ENCODE results near the gene NPTN.

The NPTN gene

DNA sequence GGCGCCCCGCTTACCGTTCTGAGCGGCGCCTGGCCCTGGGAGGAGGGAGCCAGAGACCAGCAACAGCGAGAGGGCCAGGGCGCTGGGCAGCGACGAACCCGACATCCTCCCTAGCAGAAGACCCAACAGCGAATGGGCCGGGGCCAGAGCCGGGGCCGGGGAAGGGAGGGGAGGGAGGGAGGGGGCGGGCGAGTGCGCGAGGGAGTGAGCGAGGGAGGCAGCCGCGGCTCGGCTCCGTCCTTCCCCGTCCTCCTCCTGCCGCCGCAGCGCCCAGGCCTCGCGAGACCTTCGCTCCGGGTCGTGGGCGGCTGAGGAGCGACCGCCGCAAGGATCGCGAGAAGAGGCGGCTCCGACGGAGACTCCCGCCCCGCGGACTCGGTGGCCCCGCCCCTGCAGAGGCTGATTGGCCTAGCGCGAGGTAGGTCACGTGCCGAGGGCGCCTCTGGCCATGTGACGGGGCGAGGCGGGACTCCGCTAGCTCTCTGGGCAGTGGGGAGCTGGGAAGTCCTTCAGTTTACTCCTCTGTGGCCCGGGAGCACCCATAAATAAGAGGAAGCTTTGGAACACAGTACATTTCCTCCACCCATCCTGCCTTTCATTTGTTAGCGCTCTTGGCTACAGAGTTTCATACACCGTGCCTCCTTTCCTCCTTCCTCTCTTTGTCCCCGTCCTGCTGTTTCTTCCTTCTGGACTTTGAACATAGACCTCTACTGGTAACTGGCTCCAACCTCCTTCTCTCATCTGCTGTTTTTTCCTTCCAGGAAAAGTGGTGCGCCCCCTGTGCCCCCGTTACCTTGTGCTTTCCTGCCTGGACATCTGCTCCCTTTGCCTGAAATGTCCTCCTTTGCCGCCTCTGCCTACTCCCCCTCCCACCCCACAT, at the start of gene NPTN:
NPTN (minus strand) TSS at position 279 of the 880 bp plus-strand sequence; CDS start at position 105, 174 bp downstream.
- Mint-ChIP-seq H3K4me1 (peaks cover 44% of the 10 kb centered on the region), H3K27me3 (no peaks in the 10 kb centered on the region)

DNA sequence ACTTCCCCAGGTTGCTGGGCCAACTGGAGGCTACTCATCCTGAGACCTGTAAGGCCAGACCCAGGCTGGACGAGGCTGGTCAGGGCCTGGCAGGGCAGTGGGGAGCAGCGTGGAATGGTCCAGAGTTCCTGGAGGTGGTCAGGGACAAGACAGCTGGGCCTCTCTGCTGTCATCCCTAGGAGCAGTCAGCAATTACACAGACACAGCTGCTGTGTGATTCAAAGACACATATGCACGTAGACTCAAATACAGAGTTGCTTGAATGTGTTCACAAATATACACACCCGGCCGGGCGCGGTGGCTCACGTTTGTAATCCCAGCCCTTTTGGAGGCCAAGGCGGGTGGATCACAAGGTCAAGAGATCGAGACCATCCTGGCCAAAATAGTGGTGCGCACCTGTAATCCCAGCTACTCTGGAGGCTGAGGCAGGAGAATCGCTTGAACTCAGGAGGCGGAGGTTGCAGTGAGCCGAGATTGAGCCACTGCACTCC, 49.5 kb upstream of the NPTN start:
- no peak for ATAC-seq (ENCODE audit: low read depth)
- Mint-ChIP-seq H3K4me3 (no peak overlapping the region), H3K27ac (no peak overlapping the region), H3K36me3 (no peaks in the 10 kb centered on the region), H3K27me3 (peaks cover 26% of the 10 kb centered on the region), H3K4me1 (peaks cover 6% of the 10 kb centered on the region), H3K9me3 (no peaks in the 10 kb centered on the region)
- no peak for DNase-seq (ENCODE audit: low spot score in 2 of 2)

More for the DNA sequence above, at the start of gene NPTN:
- H3K9me3 Mint-ChIP-seq, result peaks cover 8% of the 10 kb centered on the region
- peak within 1 kb of the TSS; percentile 82 for H3K4me3 Mint-ChIP-seq
- H3K36me3 Mint-ChIP-seq, result no peaks in the 10 kb centered on the region
- peak within 1 kb of the TSS; percentile 84 for H3K27ac Mint-ChIP-seq
- DNase-seq (ENCODE audit: low spot score in 2 of 2), result peak; percentile 94 to 96
- ATAC-seq (ENCODE audit: low read depth), result peak; percentile 90

- Mint-ChIP-seq H3K27me3 (peaks cover 25% of the 10 kb centered on the region), H3K27ac (no peak overlapping the region), H3K9me3 (no peaks in the 10 kb centered on the region), H3K36me3 (no peaks in the 10 kb centered on the region), H3K4me1 (peaks cover 6% of the 10 kb centered on the region), H3K4me3 (no peak overlapping the region)
- ATAC-seq (ENCODE audit: low read depth) (no peak), DNase-seq (ENCODE audit: low spot score in 2 of 2) (no peak)
Measured at GRCh38 chr15:73681856-73682599, 48.8 kb upstream of the NPTN start.

DNA sequence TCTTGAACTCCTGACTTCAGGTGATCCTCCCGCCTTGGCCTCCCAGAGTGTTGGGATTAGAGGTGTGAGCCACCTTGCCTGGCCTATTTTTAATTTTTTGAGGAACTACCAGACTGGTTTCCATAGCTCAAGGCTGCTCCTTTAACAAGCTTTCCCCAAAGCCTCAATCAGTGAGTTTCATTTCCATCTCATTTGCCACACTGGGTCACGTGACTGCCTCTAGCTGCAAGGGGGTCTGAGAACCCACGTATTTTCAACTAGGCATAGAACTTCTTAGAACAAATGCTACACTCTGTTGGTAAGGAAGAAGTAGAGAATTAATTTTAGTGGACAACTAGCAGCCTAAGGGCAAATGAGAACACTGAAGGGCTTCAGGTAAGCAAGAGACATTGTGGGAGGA, 47.9 kb upstream of the NPTN start:
- no peak overlapping the region for H3K27ac Mint-ChIP-seq
- no peak overlapping the region for H3K4me3 Mint-ChIP-seq

GRCh38 chr15:73680549-73680948, 47.4 kb upstream of the NPTN start:
- Mint-ChIP-seq H3K36me3 (no peaks in the 10 kb centered on the region), H3K27ac (no peak overlapping the region), H3K27me3 (peaks cover 15% of the 10 kb centered on the region), H3K9me3 (no peaks in the 10 kb centered on the region), H3K4me1 (peaks cover 6% of the 10 kb centered on the region), H3K4me3 (no peak overlapping the region)
- no peak for DNase-seq (ENCODE audit: low spot score in 2 of 2)
- ATAC-seq (ENCODE audit: low read depth), result no peak

More for the DNA sequence above, 47.9 kb upstream of the NPTN start:
- no peak for DNase-seq (ENCODE audit: low spot score in 2 of 2)
- Mint-ChIP-seq H3K27me3 (peaks cover 19% of the 10 kb centered on the region), H3K4me1 (peaks cover 6% of the 10 kb centered on the region), H3K9me3 (no peaks in the 10 kb centered on the region), H3K36me3 (no peaks in the 10 kb centered on the region)
- no peak for ATAC-seq (ENCODE audit: low read depth)

GRCh38 chr15:73679964-73680363, 46.8 kb upstream of the NPTN start:
- Mint-ChIP-seq H3K36me3 (no peaks in the 10 kb centered on the region), H3K4me3 (no peak overlapping the region), H3K27me3 (peaks cover 14% of the 10 kb centered on the region), H3K9me3 (no peaks in the 10 kb centered on the region), H3K27ac (no peak overlapping the region), H3K4me1 (peaks cover 4% of the 10 kb centered on the region)
- no peak for DNase-seq (ENCODE audit: low spot score in 2 of 2)
- no peak for ATAC-seq (ENCODE audit: low read depth)

DNA sequence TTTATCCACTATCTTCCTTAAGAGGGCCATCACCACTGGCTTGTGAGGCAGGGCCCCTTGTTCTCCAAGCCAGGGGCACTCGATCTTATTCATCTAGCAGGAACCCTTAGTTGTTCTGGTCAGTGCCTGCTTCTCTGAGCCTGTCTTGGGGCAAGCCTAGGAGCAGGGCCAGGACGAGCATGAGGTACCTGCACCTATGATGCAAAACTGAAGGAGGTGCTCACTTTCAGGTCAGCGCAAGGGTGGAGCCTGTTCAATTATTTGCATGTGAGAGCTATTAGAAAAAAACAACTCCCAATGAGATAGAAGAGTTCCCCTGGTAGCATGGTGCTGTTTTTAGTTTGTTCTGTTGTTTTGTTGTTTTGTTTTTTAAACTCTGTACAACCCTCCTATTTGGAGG, 46.0 kb upstream of the NPTN start:
- DNase-seq (ENCODE audit: low spot score in 2 of 2), result no peak
- Mint-ChIP-seq H3K36me3 (no peaks in the 10 kb centered on the region), H3K27ac (no peak overlapping the region), H3K9me3 (no peaks in the 10 kb centered on the region), H3K4me1 (peaks cover 2% of the 10 kb centered on the region), H3K4me3 (no peak overlapping the region), H3K27me3 (peaks cover 18% of the 10 kb centered on the region)
- ATAC-seq (ENCODE audit: low read depth), result no peak

GRCh38 chr15:73678498-73678897, 45.3 kb upstream of the NPTN start:
- H3K4me3 Mint-ChIP-seq, result no peak overlapping the region
- no peaks in the 10 kb centered on the region for H3K4me1 Mint-ChIP-seq
- no peaks in the 10 kb centered on the region for H3K36me3 Mint-ChIP-seq
- no peak for DNase-seq (ENCODE audit: low spot score in 2 of 2)
- peaks cover 19% of the 10 kb centered on the region for H3K27me3 Mint-ChIP-seq
- H3K27ac Mint-ChIP-seq, result no peak overlapping the region
- ATAC-seq (ENCODE audit: low read depth), result no peak
- no peaks in the 10 kb centered on the region for H3K9me3 Mint-ChIP-seq

- no peaks in the 10 kb centered on the region for H3K36me3 Mint-ChIP-seq
- H3K4me3 Mint-ChIP-seq, result no peak overlapping the region
Measured at GRCh38 chr15:73677733-73678132, 44.5 kb upstream of the NPTN start.

GRCh38 chr15:73677146-73677607, 44.0 kb upstream of the NPTN start:
- H3K9me3 Mint-ChIP-seq, result no peaks in the 10 kb centered on the region
- H3K27ac Mint-ChIP-seq, result no peak overlapping the region
- peaks cover 16% of the 10 kb centered on the region for H3K27me3 Mint-ChIP-seq
- H3K36me3 Mint-ChIP-seq, result no peaks in the 10 kb centered on the region
- DNase-seq (ENCODE audit: low spot score in 2 of 2), result peak; percentile 30 to 38
- no peaks in the 10 kb centered on the region for H3K4me1 Mint-ChIP-seq
- H3K4me3 Mint-ChIP-seq, result no peak overlapping the region
- no peak for ATAC-seq (ENCODE audit: low read depth)

More at GRCh38 chr15:73677733-73678132, 44.5 kb upstream of the NPTN start:
- Mint-ChIP-seq H3K27ac (no peak overlapping the region), H3K9me3 (no peaks in the 10 kb centered on the region), H3K4me1 (no peaks in the 10 kb centered on the region), H3K27me3 (peaks cover 19% of the 10 kb centered on the region)
- no peak for ATAC-seq (ENCODE audit: low read depth)
- no peak for DNase-seq (ENCODE audit: low spot score in 2 of 2)

GRCh38 chr15:73674587-73674986, 41.4 kb upstream of the NPTN start:
- ATAC-seq (ENCODE audit: low read depth) (no peak), DNase-seq (ENCODE audit: low spot score in 2 of 2) (no peak)
- H3K4me3 Mint-ChIP-seq, result no peak overlapping the region
- peaks cover 1% of the 10 kb centered on the region for H3K36me3 Mint-ChIP-seq
- H3K27me3 Mint-ChIP-seq, result peaks cover 20% of the 10 kb centered on the region
- no peak overlapping the region for H3K27ac Mint-ChIP-seq
- H3K9me3 Mint-ChIP-seq, result no peaks in the 10 kb centered on the region
- no peaks in the 10 kb centered on the region for H3K4me1 Mint-ChIP-seq

GRCh38 chr15:73660455-73660854, 27.3 kb upstream of the NPTN start:
- Mint-ChIP-seq H3K36me3 (no peaks in the 10 kb centered on the region), H3K4me3 (no peak overlapping the region), H3K27me3 (peaks cover 16% of the 10 kb centered on the region), H3K4me1 (no peaks in the 10 kb centered on the region), H3K9me3 (peaks cover 4% of the 10 kb centered on the region), H3K27ac (no peak overlapping the region)
- ATAC-seq (ENCODE audit: low read depth) (no peak), DNase-seq (ENCODE audit: low spot score in 2 of 2) (no peak)

GRCh38 chr15:73658645-73659044, 25.5 kb upstream of the NPTN start:
- ATAC-seq (ENCODE audit: low read depth) (no peak), DNase-seq (ENCODE audit: low spot score in 2 of 2) (no peak)
- peaks cover 14% of the 10 kb centered on the region for H3K27me3 Mint-ChIP-seq
- peaks cover 3% of the 10 kb centered on the region for H3K9me3 Mint-ChIP-seq
- no peak overlapping the region for H3K27ac Mint-ChIP-seq
- H3K4me3 Mint-ChIP-seq, result no peak overlapping the region
- no peaks in the 10 kb centered on the region for H3K4me1 Mint-ChIP-seq
- no peaks in the 10 kb centered on the region for H3K36me3 Mint-ChIP-seq

DNA sequence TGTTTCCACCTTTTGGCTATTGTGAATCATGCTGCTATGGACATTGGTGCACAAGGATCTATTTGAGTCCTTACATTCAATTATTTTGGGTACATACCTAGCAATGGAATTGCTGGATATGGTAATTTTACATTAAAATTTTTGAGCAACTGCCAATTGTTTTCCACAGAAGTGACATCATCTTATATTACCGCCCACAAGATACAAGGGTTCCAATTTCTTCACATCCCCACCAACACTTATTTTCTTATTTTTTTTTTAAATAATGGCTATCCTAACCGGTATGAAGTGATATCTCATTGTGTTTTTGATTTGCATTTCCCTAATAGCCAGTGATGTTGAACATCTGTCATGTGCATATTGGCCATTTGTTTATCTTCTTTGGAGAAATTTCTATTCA, 22.5 kb upstream of the NPTN start:
- no peak overlapping the region for H3K4me3 Mint-ChIP-seq
- DNase-seq (ENCODE audit: low spot score in 2 of 2) (no peak), ATAC-seq (ENCODE audit: low read depth) (no peak)
- no peaks in the 10 kb centered on the region for H3K4me1 Mint-ChIP-seq
- no peak overlapping the region for H3K27ac Mint-ChIP-seq
- H3K36me3 Mint-ChIP-seq, result no peaks in the 10 kb centered on the region
- H3K27me3 Mint-ChIP-seq, result peaks cover 12% of the 10 kb centered on the region
- peaks cover 3% of the 10 kb centered on the region for H3K9me3 Mint-ChIP-seq

Measured in memory B cell (primary cell).